Breast epithelium (tissue), 3 donors: ENCODE results near the gene CACNA2D3.

ENCODE experiments used
- POLR2A ChIP-seq: fragments of 450-650 bp; IDR thresholded peaks from one replicate; pipeline ENCODE4 v1.6.1; 2016; ENCODE audit warnings: antibody characterized with exemption, mild to moderate bottlenecking, moderate library complexity
- POLR2AphosphoS5 ChIP-seq, 3 donors: sonication (generic); formaldehyde crosslinking; IDR thresholded peaks; one replicate each; pipeline ENCODE4 v1.6.1; 2017; ENCODE audit warnings: antibody characterized with exemption in 3 of 3
- TF ChIP-seq, protein P1 (sequence below), 3 donors: fragments of 450-650 bp; IDR thresholded peaks; one replicate each; pipeline ENCODE4 v1.5.1; 2016 to 2017; ENCODE audit warnings: antibody characterized with exemption in 3 of 3, mild to moderate bottlenecking in 3 of 3, moderate library complexity in 3 of 3

DNA sequence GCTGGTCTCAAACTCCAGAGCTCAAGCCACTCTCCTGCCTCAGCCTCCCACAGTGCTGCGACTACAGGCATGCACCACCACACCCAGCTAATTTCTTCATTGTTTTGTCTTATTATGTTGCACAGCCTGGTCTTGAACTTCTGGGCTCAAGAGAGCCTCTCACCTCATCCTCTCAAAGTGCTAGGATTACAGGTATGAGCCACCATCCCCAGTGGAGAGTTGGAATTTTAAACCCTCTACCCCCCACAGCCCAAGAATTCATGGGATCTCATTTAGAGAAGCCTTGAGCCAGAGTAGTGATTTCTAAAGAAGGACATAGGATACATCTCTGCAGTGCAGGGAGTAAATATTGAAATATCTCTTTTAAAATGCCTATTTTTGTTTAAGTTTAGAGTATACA, 221.1 kb downstream of the CACNA2D3 start:
- TF ChIP-seq, protein P1, sequence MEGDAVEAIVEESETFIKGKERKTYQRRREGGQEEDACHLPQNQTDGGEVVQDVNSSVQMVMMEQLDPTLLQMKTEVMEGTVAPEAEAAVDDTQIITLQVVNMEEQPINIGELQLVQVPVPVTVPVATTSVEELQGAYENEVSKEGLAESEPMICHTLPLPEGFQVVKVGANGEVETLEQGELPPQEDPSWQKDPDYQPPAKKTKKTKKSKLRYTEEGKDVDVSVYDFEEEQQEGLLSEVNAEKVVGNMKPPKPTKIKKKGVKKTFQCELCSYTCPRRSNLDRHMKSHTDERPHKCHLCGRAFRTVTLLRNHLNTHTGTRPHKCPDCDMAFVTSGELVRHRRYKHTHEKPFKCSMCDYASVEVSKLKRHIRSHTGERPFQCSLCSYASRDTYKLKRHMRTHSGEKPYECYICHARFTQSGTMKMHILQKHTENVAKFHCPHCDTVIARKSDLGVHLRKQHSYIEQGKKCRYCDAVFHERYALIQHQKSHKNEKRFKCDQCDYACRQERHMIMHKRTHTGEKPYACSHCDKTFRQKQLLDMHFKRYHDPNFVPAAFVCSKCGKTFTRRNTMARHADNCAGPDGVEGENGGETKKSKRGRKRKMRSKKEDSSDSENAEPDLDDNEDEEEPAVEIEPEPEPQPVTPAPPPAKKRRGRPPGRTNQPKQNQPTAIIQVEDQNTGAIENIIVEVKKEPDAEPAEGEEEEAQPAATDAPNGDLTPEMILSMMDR (IDR thresholded peaks at IDR 0.05), result no peak
- TF ChIP-seq POLR2A, result no peak
- no peak for TF ChIP-seq POLR2AphosphoS5 (IDR thresholded peaks at IDR 0.05)
